Naive thymus-derived CD8-positive, alpha-beta T cell (primary cell): ENCODE results near the gene ARHGAP25. TPM values are rescaled to one million over a fixed set of nuclear protein-coding genes. Genes with fewer than 3 reads are reported as not detected.
A peak's percentile ranks its signal among the peaks of the same experiment; 100 is the strongest.

Source experiments
- ATAC-seq, 2 donors: fragments of 150-1000 bp; cut with Tn5 transposase in 1 of 2; sonication (Bioruptor Pico), chemical (Tn5 transposase) in 1 of 2; 1 replicate in 1 of 2; 2 replicates in 1 of 2; pipeline ENCODE4 v1.10.0; 2021; ENCODE audit warnings: mild to moderate bottlenecking in 2 of 2, moderate library complexity in 2 of 2
- POLR2A ChIA-PET: fragments of 350-600 bp; sonication (Branson Sonifier 250); formaldehyde crosslinking; loops from one replicate; lab custom pipeline; 2021; ENCODE audit warnings: antibody characterized with exemption; lab: Charles Lee
- DNase-seq, 10 donors: peaks; one replicate each; pipeline versions ENCODE4 v3.0.0 to v3.0.0-alpha.2; 2020 to 2022
- H3K27ac Mint-ChIP-seq, 10 donors: one replicate each; pipeline ENCODE4 v1.8.0; 2020 to 2022; ENCODE audit warnings: mild to moderate bottlenecking in 10 of 10, mixed read lengths in 10 of 10, moderate library complexity in 4 of 10, inconsistent platforms in 1 of 10
- H3K27me3 Mint-ChIP-seq, 5 donors: one replicate each; pipeline ENCODE4 v1.8.0; 2021 to 2022; ENCODE audit warnings: mixed read lengths in 5 of 5
- H3K36me3 Mint-ChIP-seq, 3 donors: one replicate each; pipeline ENCODE4 v1.8.0; 2020 to 2022; ENCODE audit warnings: mixed read lengths in 3 of 3, mild to moderate bottlenecking in 2 of 3, inconsistent platforms in 1 of 3
- H3K4me1 Mint-ChIP-seq, 4 donors: one replicate each; pipeline ENCODE4 v1.8.0; 2021 to 2022; ENCODE audit warnings: mixed read lengths in 4 of 4
- H3K4me3 Mint-ChIP-seq, 10 donors: one replicate each; pipeline ENCODE4 v1.8.0; 2020 to 2022; ENCODE audit warnings: mild to moderate bottlenecking in 10 of 10, mixed read lengths in 10 of 10, moderate library complexity in 6 of 10, inconsistent platforms in 1 of 10
- H3K9me3 Mint-ChIP-seq, 9 donors: one replicate each; pipeline ENCODE4 v1.8.0; 2020 to 2022; ENCODE audit warnings: mixed read lengths in 9 of 9, mild to moderate bottlenecking in 3 of 9, inconsistent platforms in 1 of 9, moderate library complexity in 1 of 9
- polyA plus RNA-seq, 3 donors: library from polyadenylated mRNA; unstranded; fragments of 300-500 nt; fragmentation: Illumina TruSeq; gene quantifications; one replicate each; pipeline ENCODE4 v1.2.3, GENCODE V29; 2021
- total RNA-seq, 8 experiments: library from RNA in 2 of 8; stranded (reverse) in 2 of 8; gene quantifications; one replicate each; pipeline ENCODE4 v1.2.3 and lab custom pipeline; 2021 to 2026

Gene ARHGAP25
- total and polyA plus RNA-seq, 5 experiments from 2014 or later: 76.5 to 124 (median 104) TPM

GRCh38 chr2:68805025-68805424 is 70.4 kb downstream of the ARHGAP25 start:
- H3K4me3 Mint-ChIP-seq: no peak overlapping the region
- no peak for DNase-seq
- POLR2A ChIA-PET: no interaction called here
- H3K9me3 Mint-ChIP-seq: no peaks in the 10 kb centered on the region
- no peaks in the 10 kb centered on the region for H3K27me3 Mint-ChIP-seq
- peak overlapping the region in 4 of 10 donors; percentile 29 to 81 (median 58) for H3K27ac Mint-ChIP-seq
- peaks cover 19 to 53% (median 48%) of the 10 kb centered on the region in 4 donors for H3K4me1 Mint-ChIP-seq
- H3K36me3 Mint-ChIP-seq: peaks cover 11 to 44% (median 21%) of the 10 kb centered on the region in 3 donors
- no peak for ATAC-seq

GRCh38 chr2:68806511-68807109 is 72.0 kb downstream of the ARHGAP25 start:
- peaks cover 11 to 52% (median 18%) of the 10 kb centered on the region in 3 donors for H3K36me3 Mint-ChIP-seq
- peaks cover 18 to 56% (median 52%) of the 10 kb centered on the region in 4 donors for H3K4me1 Mint-ChIP-seq

GRCh38 chr2:68807821-68808266 is 73.2 kb downstream of the ARHGAP25 start:
- peaks cover 22 to 58% (median 57%) of the 10 kb centered on the region in 4 donors for H3K4me1 Mint-ChIP-seq
- H3K36me3 Mint-ChIP-seq: peaks cover 11 to 65% (median 18%) of the 10 kb centered on the region in 3 donors
- POLR2A ChIA-PET: interaction anchor here (0.6 to 1.0 kb wide), 4 partner anchors 33 to 330 kb away, joined by 3 read pairs; no protein-coding TSS in a partner anchor
- H3K4me3 Mint-ChIP-seq: peak overlapping the region in 1 of 10 donors; percentile 18
- no peaks in the 10 kb centered on the region for H3K9me3 Mint-ChIP-seq
- peak overlapping the region in 9 of 10 donors; percentile 54 to 92 (median 87) for H3K27ac Mint-ChIP-seq
- DNase-seq (no peak), ATAC-seq (peak; percentile 35 to 47)
- H3K27me3 Mint-ChIP-seq: no peaks in the 10 kb centered on the region

More at GRCh38 chr2:68806511-68807109, 72.0 kb downstream of the ARHGAP25 start:
- H3K9me3 Mint-ChIP-seq: no peaks in the 10 kb centered on the region
- no peak overlapping the region for H3K4me3 Mint-ChIP-seq
- ATAC-seq (no peak), DNase-seq (no peak)
- POLR2A ChIA-PET: interaction anchor here (1.2 kb wide), 1 partner anchor 33 kb away, joined by 3 read pairs; no protein-coding TSS in a partner anchor
- H3K27ac Mint-ChIP-seq: peak overlapping the region in 7 of 10 donors; percentile 35 to 88 (median 82)
- H3K27me3 Mint-ChIP-seq: no peaks in the 10 kb centered on the region

GRCh38 chr2:68809324-68810240 is 75.0 kb downstream of the ARHGAP25 start:
- peaks cover 11 to 81% (median 26%) of the 10 kb centered on the region in 3 donors for H3K36me3 Mint-ChIP-seq
- H3K27ac Mint-ChIP-seq: peak overlapping the region in 9 of 10 donors; percentile 72 to 92 (median 86)
- POLR2A ChIA-PET: interaction anchor here (0.7 to 1.1 kb wide), 6 partner anchors 9 to 45 kb away, joined by 3 to 7 read pairs (median 4); no protein-coding TSS in a partner anchor
- no peaks in the 10 kb centered on the region for H3K9me3 Mint-ChIP-seq
- no peak for ATAC-seq
- H3K4me1 Mint-ChIP-seq: peaks cover 27 to 58% (median 57%) of the 10 kb centered on the region in 4 donors
- peak in 1 of 10 donors; percentile 13 for DNase-seq
- no peak overlapping the region for H3K4me3 Mint-ChIP-seq
- no peaks in the 10 kb centered on the region for H3K27me3 Mint-ChIP-seq

- Mint-ChIP-seq H3K27me3 (no peaks in the 10 kb centered on the region), H3K27ac (peak overlapping the region in 9 of 10 donors; percentile 20 to 90 (median 81)), H3K9me3 (no peaks in the 10 kb centered on the region), H3K36me3 (peaks cover 8 to 95% (median 26%) of the 10 kb centered on the region in 3 donors), H3K4me1 (peaks cover 20 to 55% (median 48%) of the 10 kb centered on the region in 4 donors), H3K4me3 (no peak overlapping the region)
- ATAC-seq (no peak), DNase-seq (no peak)
- POLR2A ChIA-PET: no interaction called here
Observed at GRCh38 chr2:68811364-68811763, 76.8 kb downstream of the ARHGAP25 start.

GRCh38 chr2:68812251-68812650 is 77.6 kb downstream of the ARHGAP25 start:
- H3K36me3 Mint-ChIP-seq: peaks cover 4 to 93% (median 27%) of the 10 kb centered on the region in 3 donors
- POLR2A ChIA-PET: no interaction called here
- H3K4me3 Mint-ChIP-seq: no peak overlapping the region
- peaks cover 20 to 52% (median 44%) of the 10 kb centered on the region in 4 donors for H3K4me1 Mint-ChIP-seq
- DNase-seq: no peak
- no peaks in the 10 kb centered on the region for H3K27me3 Mint-ChIP-seq
- H3K9me3 Mint-ChIP-seq: no peaks in the 10 kb centered on the region
- peak overlapping the region in 9 of 10 donors; percentile 20 to 86 (median 75) for H3K27ac Mint-ChIP-seq
- no peak for ATAC-seq

GRCh38 chr2:68813596-68813995 is 79.0 kb downstream of the ARHGAP25 start:
- H3K4me1 Mint-ChIP-seq: peaks cover 22 to 40% (median 36%) of the 10 kb centered on the region in 4 donors
- POLR2A ChIA-PET: no interaction called here
- peaks cover 4 to 93% (median 20%) of the 10 kb centered on the region in 3 donors for H3K36me3 Mint-ChIP-seq
- peak overlapping the region in 8 of 10 donors; percentile 15 to 67 (median 53) for H3K27ac Mint-ChIP-seq
- H3K4me3 Mint-ChIP-seq: no peak overlapping the region
- no peaks in the 10 kb centered on the region for H3K27me3 Mint-ChIP-seq
- DNase-seq (no peak), ATAC-seq (no peak)
- no peaks in the 10 kb centered on the region for H3K9me3 Mint-ChIP-seq

- Mint-ChIP-seq H3K36me3 (peaks cover 4 to 95% (median 26%) of the 10 kb centered on the region in 3 donors), H3K9me3 (no peaks in the 10 kb centered on the region), H3K4me1 (peaks cover 5 to 18% (median 10%) of the 10 kb centered on the region in 4 donors), H3K4me3 (no peak overlapping the region), H3K27ac (peak overlapping the region; percentile 39 to 88 (median 73)), H3K27me3 (no peaks in the 10 kb centered on the region)
- DNase-seq (no peak), ATAC-seq (no peak)
- POLR2A ChIA-PET: interaction anchor here (0.8 to 1.3 kb wide), 4 partner anchors 12 to 79 kb away, joined by 3 read pairs; no protein-coding TSS in a partner anchor
Observed at GRCh38 chr2:68817306-68817705, 82.7 kb downstream of the ARHGAP25 start.

- H3K9me3 Mint-ChIP-seq: no peaks in the 10 kb centered on the region
- DNase-seq (no peak), ATAC-seq (no peak)
- H3K27me3 Mint-ChIP-seq: no peaks in the 10 kb centered on the region
- no peak overlapping the region for H3K4me3 Mint-ChIP-seq
- POLR2A ChIA-PET: interaction anchor here (1.0 to 1.2 kb wide), 2 partner anchors 52 to 80 kb away, joined by 3 read pairs; no protein-coding TSS in a partner anchor
- H3K4me1 Mint-ChIP-seq: peaks cover 8 to 35% (median 15%) of the 10 kb centered on the region in 4 donors
- peaks cover 7 to 94% (median 33%) of the 10 kb centered on the region in 3 donors for H3K36me3 Mint-ChIP-seq
- H3K27ac Mint-ChIP-seq: peak overlapping the region in 9 of 10 donors; percentile 7 to 88 (median 75)
Observed at GRCh38 chr2:68819556-68819955, 84.9 kb downstream of the ARHGAP25 start.

- Mint-ChIP-seq H3K36me3 (peaks cover 11 to 94% (median 32%) of the 10 kb centered on the region in 3 donors), H3K4me1 (peaks cover 14 to 51% (median 19%) of the 10 kb centered on the region in 4 donors), H3K9me3 (no peaks in the 10 kb centered on the region), H3K27me3 (no peaks in the 10 kb centered on the region), H3K4me3 (no peak overlapping the region), H3K27ac (peak overlapping the region; percentile 21 to 96 (median 68))
- ATAC-seq: no peak
- POLR2A ChIA-PET: interaction anchor here (1.2 kb wide), 1 partner anchor 86 kb away, joined by 3 read pairs; no protein-coding TSS in a partner anchor
- no peak for DNase-seq
Observed at GRCh38 chr2:68822207-68822872, 87.7 kb downstream of the ARHGAP25 start.

GRCh38 chr2:68824831-68825230 is 90.2 kb downstream of the ARHGAP25 start:
- H3K4me1 Mint-ChIP-seq: peaks cover 25 to 67% (median 34%) of the 10 kb centered on the region in 4 donors
- no peaks in the 10 kb centered on the region for H3K27me3 Mint-ChIP-seq
- H3K36me3 Mint-ChIP-seq: peaks cover 7 to 78% (median 20%) of the 10 kb centered on the region in 3 donors
- peak overlapping the region; percentile 24 to 96 (median 85) for H3K27ac Mint-ChIP-seq
- H3K9me3 Mint-ChIP-seq: no peaks in the 10 kb centered on the region
- DNase-seq (no peak), ATAC-seq (no peak)
- H3K4me3 Mint-ChIP-seq: no peak overlapping the region
- POLR2A ChIA-PET: interaction anchor here (1.6 kb wide), 1 partner anchor 9 kb away, joined by 3 read pairs; no protein-coding TSS in a partner anchor
